ENCODE results near the gene SNCAIP.

SNCAIP gene

GRCh38 chr5:122297587-122298298, 14.3 kb upstream of the SNCAIP start:
- Histone ChIP-seq H3K4me2 (ENCODE audit: insufficient read depth, low read length, poor library complexity, severe bottlenecking) (no peak overlapping the region), H3K9me3 (replicated peaks in 1 of 2; ENCODE audit: control insufficient read depth in 2 of 2, insufficient read depth in 1 of 2, low read depth in 1 of 2, low read length in 2 of 2) (no peaks in the 10 kb centered on the region), H3K4me1 (ENCODE audit: control insufficient read depth in 2 of 2, insufficient read depth in 1 of 2, low read depth in 1 of 2, low read length in 2 of 2) (no peaks in the 10 kb centered on the region), H2AK5ac (ENCODE audit: low read depth, low read length) (no peak overlapping the region), H3K27ac (replicated peaks; ENCODE audit: low read length) (no peak overlapping the region), H3K14ac (ENCODE audit: low read length) (no peak overlapping the region), H4K8ac (ENCODE audit: low read depth, low read length) (no peak overlapping the region), H2AFZ (ENCODE audit: low read length) (no peak overlapping the region), H3K23ac (ENCODE audit: low read depth, low read length, poor library complexity) (no peak overlapping the region), H2BK12ac (ENCODE audit: low read length) (no peak overlapping the region), H3K27me3 (ENCODE audit: control insufficient read depth in 3 of 3, insufficient read depth in 3 of 3, low read depth in 1 of 3, low read length in 3 of 3) (no peaks in the 10 kb centered on the region), H4K91ac (ENCODE audit: low read depth, low read length, poor library complexity) (no peak overlapping the region), H3K18ac (ENCODE audit: low read length) (no peak overlapping the region), H3K4me3 (ENCODE audit: low read length in 2 of 2) (no peak overlapping the region), H2BK15ac (ENCODE audit: low read length) (no peak overlapping the region), H3K79me1 (ENCODE audit: low read depth, low read length) (no peaks in the 10 kb centered on the region), H2BK5ac (ENCODE audit: low read length) (no peak overlapping the region), H3K36me3 (replicated peaks in 1 of 2; ENCODE audit: control insufficient read depth in 2 of 2, insufficient read depth in 2 of 2, low read length in 2 of 2) (no peaks in the 10 kb centered on the region), H2BK120ac (ENCODE audit: low read depth, low read length) (no peak overlapping the region), H3K9ac (ENCODE audit: low read depth, low read length, poor library complexity) (no peak overlapping the region), H3K4ac (ENCODE audit: low read length) (no peak overlapping the region)
- DNase-seq (ENCODE audit: low spot score) = no peak
- no CpG with 5 or more reads among the region's 6 CpGs for WGBS, 2 donors (ENCODE audit: extremely low coverage in 2 of 2, insufficient read length in 2 of 2, insufficient replicate concordance in 1 of 2)

- no peaks in the 10 kb centered on the region for H3K27me3 ChIP-seq (ENCODE audit: control insufficient read depth in 3 of 3, insufficient read depth in 3 of 3, low read depth in 1 of 3, low read length in 3 of 3)
- no peak for DNase-seq (ENCODE audit: low spot score)
- no peak overlapping the region for H4K91ac ChIP-seq (ENCODE audit: low read depth, low read length, poor library complexity)
- H2AFZ ChIP-seq (ENCODE audit: low read length) = no peak overlapping the region
- H3K27ac ChIP-seq (replicated peaks; ENCODE audit: low read length) = no peak overlapping the region
- H2BK12ac ChIP-seq (ENCODE audit: low read length) = no peak overlapping the region
- no peak overlapping the region for H4K8ac ChIP-seq (ENCODE audit: low read depth, low read length)
- H2BK15ac ChIP-seq (ENCODE audit: low read length) = no peak overlapping the region
- H3K14ac ChIP-seq (ENCODE audit: low read length) = no peak overlapping the region
- H3K79me1 ChIP-seq (ENCODE audit: low read depth, low read length) = no peaks in the 10 kb centered on the region
- no peak overlapping the region for H2AK5ac ChIP-seq (ENCODE audit: low read depth, low read length)
- no peaks in the 10 kb centered on the region for H3K4me1 ChIP-seq (ENCODE audit: control insufficient read depth in 2 of 2, insufficient read depth in 1 of 2, low read depth in 1 of 2, low read length in 2 of 2)
- H3K9ac ChIP-seq (ENCODE audit: low read depth, low read length, poor library complexity) = no peak overlapping the region
- no peak overlapping the region for H3K18ac ChIP-seq (ENCODE audit: low read length)
- H3K23ac ChIP-seq (ENCODE audit: low read depth, low read length, poor library complexity) = no peak overlapping the region
- no peak overlapping the region for H2BK120ac ChIP-seq (ENCODE audit: low read depth, low read length)
- H2BK5ac ChIP-seq (ENCODE audit: low read length) = no peak overlapping the region
- no peak overlapping the region for H3K4me3 ChIP-seq (ENCODE audit: low read length in 2 of 2)
- WGBS, 2 donors (ENCODE audit: extremely low coverage in 2 of 2, insufficient read length in 2 of 2, insufficient replicate concordance in 1 of 2) = no CpG with 5 or more reads among the region's 1 CpG
- no peak overlapping the region for H3K4me2 ChIP-seq (ENCODE audit: insufficient read depth, low read length, poor library complexity, severe bottlenecking)
- no peak overlapping the region for H3K4ac ChIP-seq (ENCODE audit: low read length)
- H3K9me3 ChIP-seq (replicated peaks in 1 of 2; ENCODE audit: control insufficient read depth in 2 of 2, insufficient read depth in 1 of 2, low read depth in 1 of 2, low read length in 2 of 2) = no peaks in the 10 kb centered on the region
- no peaks in the 10 kb centered on the region for H3K36me3 ChIP-seq (replicated peaks in 1 of 2; ENCODE audit: control insufficient read depth in 2 of 2, insufficient read depth in 2 of 2, low read length in 2 of 2)
Observed at GRCh38 chr5:122300374-122300773, 11.7 kb upstream of the SNCAIP start.

GRCh38 chr5:122301016-122301415, 11.0 kb upstream of the SNCAIP start:
- Histone ChIP-seq H3K36me3 (replicated peaks in 1 of 2; ENCODE audit: control insufficient read depth in 2 of 2, insufficient read depth in 2 of 2, low read length in 2 of 2) (no peaks in the 10 kb centered on the region), H3K79me1 (ENCODE audit: low read depth, low read length) (no peaks in the 10 kb centered on the region), H3K14ac (ENCODE audit: low read length) (no peak overlapping the region), H3K4ac (ENCODE audit: low read length) (no peak overlapping the region), H3K4me2 (ENCODE audit: insufficient read depth, low read length, poor library complexity, severe bottlenecking) (no peak overlapping the region), H2BK120ac (ENCODE audit: low read depth, low read length) (no peak overlapping the region), H2AFZ (ENCODE audit: low read length) (no peak overlapping the region), H2BK5ac (ENCODE audit: low read length) (no peak overlapping the region), H3K27ac (replicated peaks; ENCODE audit: low read length) (no peak overlapping the region), H3K23ac (ENCODE audit: low read depth, low read length, poor library complexity) (no peak overlapping the region), H4K8ac (ENCODE audit: low read depth, low read length) (no peak overlapping the region), H3K4me3 (ENCODE audit: low read length in 2 of 2) (no peak overlapping the region), H2BK12ac (ENCODE audit: low read length) (no peak overlapping the region), H2AK5ac (ENCODE audit: low read depth, low read length) (no peak overlapping the region), H4K91ac (ENCODE audit: low read depth, low read length, poor library complexity) (no peak overlapping the region), H3K18ac (ENCODE audit: low read length) (no peak overlapping the region), H3K9ac (ENCODE audit: low read depth, low read length, poor library complexity) (no peak overlapping the region), H2BK15ac (ENCODE audit: low read length) (no peak overlapping the region), H3K9me3 (replicated peaks in 1 of 2; ENCODE audit: control insufficient read depth in 2 of 2, insufficient read depth in 1 of 2, low read depth in 1 of 2, low read length in 2 of 2) (no peaks in the 10 kb centered on the region), H3K4me1 (ENCODE audit: control insufficient read depth in 2 of 2, insufficient read depth in 1 of 2, low read depth in 1 of 2, low read length in 2 of 2) (no peaks in the 10 kb centered on the region), H3K27me3 (ENCODE audit: control insufficient read depth in 3 of 3, insufficient read depth in 3 of 3, low read depth in 1 of 3, low read length in 3 of 3) (no peaks in the 10 kb centered on the region)
- WGBS, 2 donors (ENCODE audit: extremely low coverage in 2 of 2, insufficient read length in 2 of 2, insufficient replicate concordance in 1 of 2) = no CpG with 5 or more reads among the region's 2 CpGs
- DNase-seq (ENCODE audit: low spot score) = no peak

- Histone ChIP-seq H2BK15ac (ENCODE audit: low read length) (no peak overlapping the region), H3K18ac (ENCODE audit: low read length) (no peak overlapping the region), H3K36me3 (replicated peaks in 1 of 2; ENCODE audit: control insufficient read depth in 2 of 2, insufficient read depth in 2 of 2, low read length in 2 of 2) (no peaks in the 10 kb centered on the region), H4K91ac (ENCODE audit: low read depth, low read length, poor library complexity) (no peak overlapping the region), H2AK5ac (ENCODE audit: low read depth, low read length) (no peak overlapping the region), H3K4me3 (ENCODE audit: low read length in 2 of 2) (no peak overlapping the region), H3K23ac (ENCODE audit: low read depth, low read length, poor library complexity) (no peak overlapping the region), H2BK12ac (ENCODE audit: low read length) (no peak overlapping the region), H3K9me3 (replicated peaks in 1 of 2; ENCODE audit: control insufficient read depth in 2 of 2, insufficient read depth in 1 of 2, low read depth in 1 of 2, low read length in 2 of 2) (no peaks in the 10 kb centered on the region), H3K4me2 (ENCODE audit: insufficient read depth, low read length, poor library complexity, severe bottlenecking) (no peak overlapping the region), H3K9ac (ENCODE audit: low read depth, low read length, poor library complexity) (no peak overlapping the region), H3K4me1 (ENCODE audit: control insufficient read depth in 2 of 2, insufficient read depth in 1 of 2, low read depth in 1 of 2, low read length in 2 of 2) (no peaks in the 10 kb centered on the region), H2AFZ (ENCODE audit: low read length) (no peak overlapping the region), H3K27ac (replicated peaks; ENCODE audit: low read length) (no peak overlapping the region), H3K4ac (ENCODE audit: low read length) (no peak overlapping the region), H2BK5ac (ENCODE audit: low read length) (no peak overlapping the region), H3K14ac (ENCODE audit: low read length) (no peak overlapping the region), H4K8ac (ENCODE audit: low read depth, low read length) (no peak overlapping the region), H3K27me3 (ENCODE audit: control insufficient read depth in 3 of 3, insufficient read depth in 3 of 3, low read depth in 1 of 3, low read length in 3 of 3) (peaks cover 0 to 6% (median 0%) of the 10 kb centered on the region in 3 experiments), H3K79me1 (ENCODE audit: low read depth, low read length) (no peaks in the 10 kb centered on the region), H2BK120ac (ENCODE audit: low read depth, low read length) (no peak overlapping the region)
- WGBS, 2 donors (ENCODE audit: extremely low coverage in 2 of 2, insufficient read length in 2 of 2, insufficient replicate concordance in 1 of 2) = no CpG with 5 or more reads among the region's 2 CpGs
- no peak for DNase-seq (ENCODE audit: low spot score)
Observed at GRCh38 chr5:122304471-122305215, 7.4 kb upstream of the SNCAIP start.
